Measurements from ENCODE around the gene LPCAT1.

DNA sequence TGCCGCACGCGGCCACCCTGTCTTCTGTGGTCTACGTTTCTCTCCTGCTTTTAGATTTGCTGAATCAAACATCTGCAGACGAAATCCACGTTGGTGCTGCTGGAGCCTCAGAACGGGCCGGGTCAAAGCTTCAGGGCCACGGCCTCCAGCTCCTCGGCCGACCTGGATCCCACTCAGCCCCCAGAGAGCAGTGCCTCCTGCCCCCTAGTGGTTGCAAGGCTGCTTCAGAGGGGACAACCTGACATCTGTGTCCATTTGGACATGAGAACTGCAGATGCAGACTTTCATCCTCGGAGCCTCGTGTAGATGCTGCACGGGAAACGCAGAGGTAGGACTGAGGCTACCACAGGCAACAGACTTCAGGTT lies 55.5 kb downstream of the LPCAT1 start:
- TF ChIP-seq EZH2 (IDR thresholded peaks at IDR 0.05; ENCODE audit: borderline replicate concordance) (no peak), EZH2phosphoT487 (IDR thresholded peaks at IDR 0.05; ENCODE audit: low read depth, severe bottlenecking, unreplicated experiment) (no peak)
- TF ChIP-seq, protein P1, sequence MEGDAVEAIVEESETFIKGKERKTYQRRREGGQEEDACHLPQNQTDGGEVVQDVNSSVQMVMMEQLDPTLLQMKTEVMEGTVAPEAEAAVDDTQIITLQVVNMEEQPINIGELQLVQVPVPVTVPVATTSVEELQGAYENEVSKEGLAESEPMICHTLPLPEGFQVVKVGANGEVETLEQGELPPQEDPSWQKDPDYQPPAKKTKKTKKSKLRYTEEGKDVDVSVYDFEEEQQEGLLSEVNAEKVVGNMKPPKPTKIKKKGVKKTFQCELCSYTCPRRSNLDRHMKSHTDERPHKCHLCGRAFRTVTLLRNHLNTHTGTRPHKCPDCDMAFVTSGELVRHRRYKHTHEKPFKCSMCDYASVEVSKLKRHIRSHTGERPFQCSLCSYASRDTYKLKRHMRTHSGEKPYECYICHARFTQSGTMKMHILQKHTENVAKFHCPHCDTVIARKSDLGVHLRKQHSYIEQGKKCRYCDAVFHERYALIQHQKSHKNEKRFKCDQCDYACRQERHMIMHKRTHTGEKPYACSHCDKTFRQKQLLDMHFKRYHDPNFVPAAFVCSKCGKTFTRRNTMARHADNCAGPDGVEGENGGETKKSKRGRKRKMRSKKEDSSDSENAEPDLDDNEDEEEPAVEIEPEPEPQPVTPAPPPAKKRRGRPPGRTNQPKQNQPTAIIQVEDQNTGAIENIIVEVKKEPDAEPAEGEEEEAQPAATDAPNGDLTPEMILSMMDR (IDR thresholded peaks at IDR 0.05; ENCODE audit: poor library complexity), result peak; percentile 53
